HG03108 (cell line): ENCODE measurements around the gene SLC35F1.
"Not testable (repeated sequence)": the region's sequence is repeated elsewhere in the genome, so short reads cannot be mapped to it uniquely, and the experiment has no call there.

Source experiments
- ATAC-seq: cut with Tn5 transposase; IDR thresholded peaks from one replicate; pipeline ENCODE4 v1.9.1; 2021; ENCODE audit warnings: moderate library complexity; ENCODE audit not compliant: unreplicated experiment

The SLC35F1 gene

DNA sequence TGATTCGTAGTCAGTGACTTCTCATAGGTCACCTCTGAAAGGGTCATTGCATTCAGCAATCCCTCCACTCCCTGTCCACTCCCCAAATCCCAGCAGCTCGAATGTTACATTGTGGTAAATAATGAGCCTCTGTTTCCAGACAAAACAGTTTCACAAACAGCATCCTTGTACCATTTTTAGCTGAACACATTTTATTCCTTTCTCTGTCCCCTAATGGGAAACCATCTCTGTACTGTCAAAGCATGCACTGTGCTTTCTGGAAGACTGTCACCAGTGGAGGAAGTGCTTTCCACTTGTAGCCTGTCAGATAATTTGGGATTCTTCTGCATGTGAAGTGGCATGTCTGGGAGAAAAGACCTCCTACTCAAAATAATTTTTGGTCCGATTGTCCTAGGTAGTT, 82.0 kb downstream of the SLC35F1 start:
- ATAC-seq, result no peak

- ATAC-seq, result no peak
Measured at GRCh38 chr6:117990151-117990550, 83.1 kb downstream of the SLC35F1 start.

DNA sequence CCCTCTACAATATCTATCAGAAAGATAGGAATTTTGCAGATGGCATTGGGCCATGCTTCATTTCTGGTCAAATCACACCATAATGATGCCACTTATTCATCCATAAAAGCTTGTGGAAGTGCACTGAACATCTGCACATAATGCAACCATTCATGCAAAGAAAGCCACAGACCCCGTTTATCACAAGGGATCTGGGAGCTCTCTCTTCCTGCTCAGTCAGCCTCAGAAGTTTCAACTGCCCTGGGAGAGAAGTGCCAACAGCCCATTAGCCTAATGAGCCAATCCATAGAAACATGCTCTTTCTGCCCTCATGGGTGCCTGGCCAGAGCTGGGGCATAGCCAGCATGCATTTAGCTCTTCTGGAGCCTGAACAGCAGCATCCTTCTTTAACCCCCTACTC, 85.8 kb downstream of the SLC35F1 start:
- ATAC-seq, result no peak

DNA sequence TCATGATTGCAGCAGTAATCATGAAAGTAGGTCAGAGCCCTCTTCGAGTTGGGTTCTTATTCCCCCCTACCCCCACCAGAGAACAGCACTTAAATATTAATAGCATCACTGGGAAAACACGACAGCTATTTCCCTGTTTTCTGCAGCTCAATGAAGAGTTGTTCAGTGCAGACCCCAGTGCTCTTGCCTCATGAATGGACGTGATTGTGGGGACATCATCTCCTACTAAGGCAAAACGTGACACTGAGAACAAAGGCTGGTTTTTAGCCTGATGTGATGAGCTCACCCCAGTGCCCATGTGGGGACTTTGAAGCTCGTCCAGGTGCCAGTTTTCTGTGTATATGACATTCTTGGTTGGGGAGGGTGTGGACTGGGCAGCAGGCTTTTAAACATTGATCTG, 105.9 kb downstream of the SLC35F1 start:
- ATAC-seq, result no peak

DNA sequence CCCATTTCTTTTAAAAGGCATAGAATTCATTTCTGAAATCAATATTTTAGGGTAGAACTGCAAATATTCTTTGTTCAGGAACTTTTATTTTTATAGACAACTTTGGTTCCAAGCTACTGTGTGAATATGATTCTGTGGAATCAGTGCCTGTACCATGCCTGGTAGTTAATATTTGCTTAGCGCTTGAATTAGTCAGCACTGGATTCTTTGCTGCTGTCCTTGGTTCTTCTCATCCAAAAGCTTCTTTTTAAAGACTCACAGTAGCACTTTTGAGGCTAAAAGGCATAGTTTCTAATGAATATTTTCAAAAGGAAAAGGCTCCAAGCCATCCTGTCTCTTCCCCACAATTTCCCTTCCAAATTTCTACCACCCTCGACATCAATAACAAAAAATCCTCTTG, 109.5 kb downstream of the SLC35F1 start:
- no peak for ATAC-seq

DNA sequence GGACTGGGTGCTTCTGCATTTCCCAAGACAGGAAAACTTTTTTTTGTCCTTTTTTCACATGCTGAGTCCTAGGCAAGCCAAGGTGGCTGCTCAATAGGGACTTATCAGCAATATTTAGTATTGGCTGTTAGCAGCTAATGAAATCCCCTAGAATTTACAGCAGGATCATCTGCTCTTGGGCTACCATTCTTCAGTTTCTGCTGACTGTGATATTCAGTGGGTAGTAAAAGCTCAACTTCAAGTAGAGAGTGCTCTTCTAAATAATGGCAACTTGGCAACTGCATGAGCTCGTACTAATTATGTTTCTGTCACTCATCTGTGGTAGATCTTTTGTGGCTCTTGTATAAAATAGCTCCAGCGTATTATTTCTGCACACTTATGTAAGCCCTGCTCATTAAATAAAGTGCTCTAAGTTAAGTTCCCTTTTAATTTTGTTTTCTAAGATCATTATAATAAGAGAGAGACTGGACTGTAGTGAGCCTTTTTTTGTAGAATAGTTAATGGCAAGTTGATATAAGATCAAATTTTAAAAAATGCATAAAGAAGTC, 110.3 kb downstream of the SLC35F1 start:
- ATAC-seq, result no peak

DNA sequence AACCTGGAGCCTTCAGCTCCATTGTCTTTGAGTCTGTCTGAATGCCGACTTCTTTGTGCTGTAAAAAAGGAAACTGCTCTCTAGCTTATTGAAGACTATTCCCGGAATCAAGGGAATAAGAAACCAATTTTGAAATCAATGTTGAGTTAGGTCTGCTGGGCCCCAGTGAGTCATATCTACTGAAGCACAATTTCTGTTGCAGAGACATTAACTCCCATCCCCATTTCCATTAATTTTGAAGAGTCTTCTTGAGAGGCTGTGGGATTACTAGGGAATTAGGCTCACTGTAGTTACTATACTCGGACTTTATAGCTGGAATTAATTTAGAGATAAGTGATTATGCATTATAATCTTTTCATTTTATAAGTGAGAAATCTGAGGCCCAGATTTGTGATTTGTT, 116.7 kb downstream of the SLC35F1 start:
- no peak for ATAC-seq

GRCh38 chr6:118029967-118030366, 122.9 kb downstream of the SLC35F1 start:
- no peak for ATAC-seq

DNA sequence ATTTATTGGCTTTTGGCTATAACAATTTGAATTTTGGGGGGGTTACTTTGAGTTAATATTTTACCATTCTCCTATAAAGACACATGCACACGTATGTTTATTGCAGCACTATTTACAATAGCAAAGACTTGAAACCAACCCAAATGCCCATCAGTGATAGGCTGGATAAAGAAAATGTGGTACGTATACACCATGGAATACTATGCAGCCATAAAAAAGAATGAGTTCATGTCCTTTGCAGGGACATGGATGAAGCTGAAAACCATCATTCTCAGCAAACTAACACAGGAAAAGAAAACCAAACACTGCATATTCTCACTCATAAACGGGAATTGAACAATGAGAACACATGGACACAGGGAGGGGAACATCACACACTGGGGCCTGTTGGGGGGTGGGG, 130.4 kb downstream of the SLC35F1 start:
- not testable (repeated sequence) for ATAC-seq

DNA sequence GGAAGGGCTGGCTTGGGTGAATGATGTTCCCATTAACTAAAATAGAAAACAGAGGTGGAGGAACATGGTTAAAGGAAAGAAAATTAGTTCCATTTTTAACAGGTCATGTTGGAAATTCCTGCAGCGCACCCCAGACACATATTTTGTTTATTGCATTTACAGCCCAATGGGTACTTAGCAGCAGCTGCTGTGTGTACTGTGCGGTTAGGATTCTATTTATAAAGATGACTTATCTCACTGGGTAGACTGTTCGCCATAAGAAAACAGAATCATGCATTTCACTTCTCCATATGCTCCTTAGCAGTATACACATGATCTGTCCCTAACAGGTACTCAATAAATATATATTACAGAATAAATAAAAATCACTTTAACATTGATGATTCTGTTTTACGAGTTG, 135.8 kb downstream of the SLC35F1 start:
- ATAC-seq, result no peak

- ATAC-seq, result no peak
Measured at GRCh38 chr6:118044275-118044674, 137.2 kb downstream of the SLC35F1 start.

- no peak for ATAC-seq
Measured at GRCh38 chr6:118054082-118054481, 147.0 kb downstream of the SLC35F1 start.

DNA sequence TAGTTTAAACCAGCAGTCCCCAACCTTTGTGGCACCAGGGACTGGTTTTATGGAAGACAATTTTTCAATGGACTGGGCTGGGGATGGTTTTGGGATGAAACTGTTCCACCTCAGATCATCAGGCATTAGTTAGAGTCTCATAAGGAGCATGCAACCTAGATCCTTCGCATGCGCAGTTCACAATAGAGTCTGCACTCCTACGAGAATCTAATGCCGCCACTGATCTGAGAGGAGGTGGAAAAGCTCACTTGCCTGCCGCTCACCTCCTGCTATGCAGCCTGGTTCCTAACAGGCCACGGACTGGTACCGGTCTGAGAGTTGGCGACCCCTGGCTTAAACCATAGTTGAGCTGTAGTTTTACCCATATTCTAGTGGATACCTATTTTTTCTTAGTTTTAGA, 154.6 kb downstream of the SLC35F1 start:
- no peak for ATAC-seq

DNA sequence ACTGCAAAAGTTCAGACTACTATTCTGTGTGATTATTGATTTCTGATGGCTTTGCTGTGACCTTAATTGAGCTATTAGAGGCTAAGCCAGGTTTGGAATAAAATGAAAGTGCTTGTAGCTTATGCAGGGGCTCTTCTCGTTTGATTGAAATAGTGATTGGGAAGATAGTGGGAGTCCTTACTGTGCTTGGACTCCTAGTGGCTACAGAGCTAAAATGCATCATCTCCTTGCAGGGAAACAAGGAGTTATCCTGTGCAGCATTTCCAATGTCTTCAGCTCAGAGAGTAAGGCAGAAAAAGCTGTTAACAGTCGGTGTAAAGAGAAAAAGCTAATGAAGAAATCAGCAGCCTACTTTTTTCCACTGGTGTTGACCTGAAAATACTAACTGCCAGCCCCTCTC, 173.5 kb downstream of the SLC35F1 start:
- no peak for ATAC-seq

DNA sequence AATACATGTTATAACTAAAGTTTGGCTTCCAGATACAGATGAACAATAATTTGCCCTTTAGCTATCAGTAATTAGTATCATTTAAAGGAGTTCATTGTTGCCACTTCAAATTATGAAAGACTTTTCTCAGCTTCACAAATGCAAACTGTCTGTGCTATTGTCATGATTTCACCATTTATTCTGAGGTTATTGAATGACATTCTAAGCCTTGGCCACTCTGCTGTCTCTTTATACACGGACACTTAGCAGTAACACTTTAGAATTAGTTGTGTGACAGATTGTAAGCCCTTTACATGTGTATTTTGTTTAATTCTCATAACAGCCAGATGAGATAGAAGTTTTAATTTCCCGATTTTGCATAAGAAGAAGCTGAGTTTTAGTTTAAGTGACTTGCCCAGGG, 176.6 kb downstream of the SLC35F1 start:
- no peak for ATAC-seq

- ATAC-seq, result no peak
Measured at GRCh38 chr6:118085665-118086064, 178.6 kb downstream of the SLC35F1 start.

DNA sequence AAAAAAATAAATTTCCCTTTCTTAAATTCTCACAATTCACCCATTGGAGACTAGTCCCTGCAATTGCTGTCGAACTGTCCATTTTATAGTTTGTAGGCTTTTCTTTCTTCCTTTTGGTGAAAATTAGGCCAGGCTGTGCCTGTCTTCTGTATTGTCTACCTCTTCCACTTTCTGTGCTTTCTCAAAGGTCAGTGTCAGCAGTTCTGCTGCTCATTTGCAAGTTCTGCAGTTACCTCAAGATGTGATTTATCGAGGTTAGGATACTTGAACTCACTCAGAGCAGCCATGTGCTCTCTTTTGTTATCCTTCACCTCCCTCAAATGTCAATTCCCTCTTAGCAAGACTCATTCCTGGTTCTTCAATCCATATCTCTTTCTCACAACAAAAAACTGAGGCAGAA, 179.1 kb downstream of the SLC35F1 start:
- no peak for ATAC-seq

DNA sequence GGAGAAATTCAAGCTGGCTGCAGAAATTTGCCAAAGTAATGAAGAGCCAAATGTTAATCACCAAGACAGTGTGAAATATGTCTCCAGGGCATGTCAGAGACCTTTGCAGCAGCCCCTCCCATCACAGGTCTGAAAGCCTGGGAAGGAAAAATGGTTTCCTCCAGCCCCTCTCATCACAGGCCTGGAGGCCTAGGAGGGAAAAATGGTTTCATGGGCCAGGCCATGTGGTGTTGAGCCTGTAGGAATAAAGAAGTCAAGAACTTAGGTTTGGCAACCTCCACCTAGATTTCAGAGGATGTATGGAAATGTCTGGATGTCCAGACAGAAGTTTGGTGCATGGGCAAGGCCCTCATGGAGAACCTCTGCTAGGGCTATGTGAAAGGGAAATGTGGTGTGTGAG, 185.0 kb downstream of the SLC35F1 start:
- ATAC-seq, result no peak

- ATAC-seq, result no peak
Measured at GRCh38 chr6:118097576-118097975, 190.5 kb downstream of the SLC35F1 start.

DNA sequence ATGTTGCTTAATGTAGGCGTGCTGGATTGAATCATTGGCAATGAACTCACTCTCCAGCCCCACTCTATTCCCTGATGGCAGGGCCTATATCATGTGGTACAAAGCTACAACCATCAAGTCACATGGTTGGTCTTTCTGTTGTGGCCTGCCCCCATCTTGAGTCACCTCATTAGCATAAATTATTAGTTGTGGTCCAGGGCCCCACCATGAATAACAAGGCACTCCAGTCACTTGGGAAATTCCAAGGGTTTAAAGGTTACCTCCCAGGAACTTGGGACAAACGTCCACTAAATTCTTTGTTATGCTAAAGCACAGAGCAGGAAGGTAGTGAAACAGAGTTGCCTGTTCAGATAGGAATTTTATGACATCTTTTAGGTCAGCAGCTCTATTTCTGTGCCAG, 193.7 kb downstream of the SLC35F1 start:
- ATAC-seq, result no peak

- no peak for ATAC-seq
Measured at GRCh38 chr6:118101220-118101619, 194.2 kb downstream of the SLC35F1 start.

DNA sequence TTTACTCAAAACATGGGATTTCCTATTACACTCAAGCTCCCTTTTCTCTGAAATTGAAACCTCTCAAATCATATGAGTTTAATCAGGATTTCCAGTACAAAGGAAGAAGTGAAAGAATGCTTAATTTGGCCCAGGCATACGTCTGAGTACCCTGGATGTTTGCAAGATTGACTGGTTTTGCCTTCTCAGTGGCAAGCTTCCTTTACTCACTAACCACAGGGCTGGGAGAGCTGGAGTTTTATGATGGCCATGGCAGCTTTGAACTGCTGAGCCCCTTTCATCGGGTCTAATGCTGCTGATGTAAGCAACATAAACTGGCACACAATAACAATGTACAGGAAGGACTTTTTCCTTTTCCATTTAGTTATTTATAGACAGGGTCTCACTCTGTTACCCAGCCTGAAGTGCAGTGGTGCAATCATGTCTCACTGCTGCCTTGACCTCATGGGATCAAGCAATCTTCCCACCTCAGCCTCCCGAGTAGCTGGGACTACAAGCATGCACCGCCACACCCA, 194.8 kb downstream of the SLC35F1 start:
- no peak for ATAC-seq

- no peak for ATAC-seq
Measured at GRCh38 chr6:118102401-118102800, 195.3 kb downstream of the SLC35F1 start.
